CD14-positive monocyte (primary cell): ENCODE data around the gene CRYZ. TPM values are rescaled to one million over a fixed set of nuclear protein-coding genes. Genes with fewer than 3 reads are reported as not detected.

ENCODE experiments used
- polyA plus RNA-seq, 3 donors: library from polyadenylated mRNA; depleted of rRNA in 1 of 3; unstranded in 2 of 3; stranded (reverse) in 1 of 3; fragments of 300-500 nt in 2 of 3; fragments of >200 nt in 1 of 3; fragmentation: Illumina TruSeq in 2 of 3; gene quantifications; 1 replicate in 2 of 3; 2 replicates in 1 of 3; pipeline ENCODE4 v1.2.3, GENCODE V29; 2012 to 2021

The CRYZ gene
- polyA plus RNA-seq, 3 donors: 1.6 to 16.4 (median 6.1) TPM

Other genes starting within 250 kb of the CRYZ start
- not detected for gene LRRC53, start 220.4 kb downstream of the CRYZ start, polyA plus RNA-seq
- not detected for gene ERICH3, start 59.3 kb downstream of the CRYZ start, polyA plus RNA-seq
- gene TYW3, start 102 bp upstream of the CRYZ start, polyA plus RNA-seq: 1 to 10 TPM; 5.0 to 6.0 (median 5.2) TPM